ENCODE data around the gene COPS6.

The COPS6 gene

GRCh38 chr7:100118388-100119071 is 29.8 kb downstream of the COPS6 start:
- Histone ChIP-seq H3K4me2 (ENCODE audit: low read length) (peak overlapping the region; percentile 79), H3F3A (ENCODE audit: insufficient read depth, low read length) (no peaks in the 10 kb centered on the region), H4K20me1 (ENCODE audit: insufficient read depth, low read length) (no peaks in the 10 kb centered on the region), H3K9ac (ENCODE audit: low read length) (peak overlapping the region; percentile 78), H3K79me2 (ENCODE audit: insufficient read depth, low read length) (no peaks in the 10 kb centered on the region), H3K36me3 (ENCODE audit: insufficient read depth, low read length) (peaks cover 7% of the 10 kb centered on the region), H3K4me3 (ENCODE audit: low read depth, low read length, poor library complexity, severe bottlenecking) (peak overlapping the region; percentile 75), H3K4me1 (ENCODE audit: insufficient read depth, low read length, severe bottlenecking) (peaks cover 29% of the 10 kb centered on the region), H3K27ac (ENCODE audit: low read depth, low read length, poor library complexity, severe bottlenecking) (peak overlapping the region; percentile 76), H3K9me2 (ENCODE audit: low read depth, low read length) (no peaks in the 10 kb centered on the region), H3K9me3 (ENCODE audit: low read length) (no peaks in the 10 kb centered on the region), H3K27me3 (ENCODE audit: insufficient read depth, low read length) (no peaks in the 10 kb centered on the region), H2AFZ (ENCODE audit: low read length) (no peak overlapping the region)
- TF ChIP-seq CTCF (IDR thresholded peaks at IDR 0.05; ENCODE audit: low read length), result no peak
- no peak for TF ChIP-seq EZH2 (IDR thresholded peaks at IDR 0.05; ENCODE audit: borderline replicate concordance, low read length)

- TF ChIP-seq CTCF (IDR thresholded peaks at IDR 0.05; ENCODE audit: low read length) (no peak), EZH2 (IDR thresholded peaks at IDR 0.05; ENCODE audit: borderline replicate concordance, low read length) (no peak)
- no peaks in the 10 kb centered on the region for H3K9me2 ChIP-seq (ENCODE audit: low read depth, low read length)
- peak within 1 kb of the TSS; percentile 78 for H3K9ac ChIP-seq (ENCODE audit: low read length)
- peak within 1 kb of the TSS; percentile 76 for H3K27ac ChIP-seq (ENCODE audit: low read depth, low read length, poor library complexity, severe bottlenecking)
- H3F3A ChIP-seq (ENCODE audit: insufficient read depth, low read length), result no peaks in the 10 kb centered on the region
- peak within 1 kb of the TSS; percentile 75 for H3K4me3 ChIP-seq (ENCODE audit: low read depth, low read length, poor library complexity, severe bottlenecking)
- H2AFZ ChIP-seq (ENCODE audit: low read length), result no peak within 1 kb of the TSS
- no peaks in the 10 kb centered on the region for H3K9me3 ChIP-seq (ENCODE audit: low read length)
- H3K27me3 ChIP-seq (ENCODE audit: insufficient read depth, low read length), result no peaks in the 10 kb centered on the region
- no peaks in the 10 kb centered on the region for H3K79me2 ChIP-seq (ENCODE audit: insufficient read depth, low read length)
- H3K36me3 ChIP-seq (ENCODE audit: insufficient read depth, low read length), result peaks cover 6% of the 10 kb centered on the region; the same call in 1 of the 2 replicates
- no peaks in the 10 kb centered on the region for H4K20me1 ChIP-seq (ENCODE audit: insufficient read depth, low read length)
- H3K4me1 ChIP-seq (ENCODE audit: insufficient read depth, low read length, severe bottlenecking), result peaks cover 29% of the 10 kb centered on the region
- peak within 1 kb of the TSS; percentile 79 for H3K4me2 ChIP-seq (ENCODE audit: low read length)
These were observed 30.6 kb downstream of the COPS6 start, which contains the start of the genes CNPY4 and TAF6 for GRCh38 chr7:100119072-100119969. CNPY4 (plus strand) TSS chr7:100119634; CDS start chr7:100119745, 111 bp downstream. TAF6 (minus strand) TSS chr7:100119358; CDS start chr7:100114209, 5,149 bp downstream.

- no peak overlapping the region for H2AFZ ChIP-seq (ENCODE audit: low read length)
- H3K27ac ChIP-seq (ENCODE audit: low read depth, low read length, poor library complexity, severe bottlenecking), result peak overlapping the region; percentile 76
- H3F3A ChIP-seq (ENCODE audit: insufficient read depth, low read length), result no peaks in the 10 kb centered on the region
- H3K9me3 ChIP-seq (ENCODE audit: low read length), result no peaks in the 10 kb centered on the region
- peak overlapping the region; percentile 79 for H3K4me2 ChIP-seq (ENCODE audit: low read length)
- peak overlapping the region; percentile 78 for H3K9ac ChIP-seq (ENCODE audit: low read length)
- peaks cover 14% of the 10 kb centered on the region; the same call in 1 of the 2 replicates for H3K36me3 ChIP-seq (ENCODE audit: insufficient read depth, low read length)
- TF ChIP-seq EZH2 (IDR thresholded peaks at IDR 0.05; ENCODE audit: borderline replicate concordance, low read length) (no peak), CTCF (IDR thresholded peaks at IDR 0.05; ENCODE audit: low read length) (no peak)
- H4K20me1 ChIP-seq (ENCODE audit: insufficient read depth, low read length), result no peaks in the 10 kb centered on the region
- H3K27me3 ChIP-seq (ENCODE audit: insufficient read depth, low read length), result no peaks in the 10 kb centered on the region
- H3K9me2 ChIP-seq (ENCODE audit: low read depth, low read length), result no peaks in the 10 kb centered on the region
- no peaks in the 10 kb centered on the region for H3K79me2 ChIP-seq (ENCODE audit: insufficient read depth, low read length)
- H3K4me1 ChIP-seq (ENCODE audit: insufficient read depth, low read length, severe bottlenecking), result peaks cover 37% of the 10 kb centered on the region
- H3K4me3 ChIP-seq (ENCODE audit: low read depth, low read length, poor library complexity, severe bottlenecking), result peak overlapping the region; percentile 75
These were observed 31.4 kb downstream of the COPS6 start for GRCh38 chr7:100119970-100120732.

All from OCI-LY1 (cell line).